ENCODE data around the gene PLEKHG4.

DNA sequence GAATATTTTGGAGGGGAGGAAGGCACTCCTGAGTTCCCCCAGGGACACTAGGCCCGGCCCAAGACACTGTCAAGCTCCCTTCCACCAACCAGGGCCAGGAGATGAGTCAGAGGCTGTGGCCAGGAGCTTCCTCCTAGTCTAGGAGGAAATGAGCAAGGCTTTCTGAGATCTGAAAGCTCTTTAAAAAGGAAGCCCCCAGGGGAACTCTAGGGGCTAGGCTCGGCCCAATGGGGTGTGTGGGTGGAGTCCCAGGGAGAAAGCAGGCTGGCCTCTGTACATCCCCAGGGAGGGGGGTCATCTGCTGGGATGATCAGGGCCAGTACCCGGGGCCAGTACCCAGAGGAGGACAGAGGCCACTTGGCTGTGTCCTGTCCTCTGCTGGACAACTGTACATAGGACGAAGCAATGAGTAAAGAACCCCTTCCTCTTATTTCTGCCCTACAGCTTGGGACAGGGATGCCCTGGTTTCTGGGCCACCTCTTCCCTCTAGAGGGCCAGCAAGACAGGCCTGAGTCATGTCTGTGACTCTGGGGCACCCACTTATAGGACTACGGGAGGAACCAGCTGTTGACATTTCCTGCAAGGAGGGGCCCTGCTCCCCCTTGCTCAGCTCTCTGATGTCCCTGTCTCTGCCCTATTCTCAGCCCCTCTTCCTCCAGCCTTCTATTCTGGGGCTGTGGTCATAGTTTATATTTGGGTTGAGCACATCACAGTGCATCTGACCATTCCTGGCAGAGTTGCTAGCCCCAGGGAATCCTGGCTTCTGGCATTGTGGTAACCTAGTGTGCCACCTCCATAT, 34.7 kb upstream of the PLEKHG4 start:
- no peak for TF ChIP-seq CTCF (IDR thresholded peaks at IDR 0.05)
- no peak for TF ChIP-seq POLR2AphosphoS5 (IDR thresholded peaks at IDR 0.05)

Measured in gastroesophageal sphincter (tissue), 3 donors.